Measurements from ENCODE around the gene ACTMAP. TPM values are rescaled to one million over a fixed set of nuclear protein-coding genes. Genes with fewer than 3 reads are reported as not detected.

The ACTMAP gene
- total RNA-seq, 2 experiments from 2014 or later = 3.9 to 5.7 TPM

- Mint-ChIP-seq H3K4me1 (ENCODE audit: low read depth) (peaks cover 49% of the 10 kb centered on the region), H3K9me3 (no peaks in the 10 kb centered on the region), H3K36me3 (ENCODE audit: low read depth) (peaks cover 90% of the 10 kb centered on the region), H3K27ac (peak overlapping the region; percentile 10), H3K4me3 (no peak overlapping the region), H3K27me3 (no peaks in the 10 kb centered on the region)
- ATAC-seq (ENCODE audit: poor library complexity) = no peak
- Histone ChIP-seq H3K4me3 (ENCODE audit: low read length) (no peak overlapping the region), H3K36me3 (ENCODE audit: insufficient read depth, low read length) (peaks cover 90% of the 10 kb centered on the region), H3K4me1 (ENCODE audit: insufficient read depth, low read length) (peaks cover 51% of the 10 kb centered on the region), H3K27ac (ENCODE audit: low read depth in 1 of 2, low read length in 2 of 2) (no peak overlapping the region), H3K9me3 (ENCODE audit: control insufficient read depth in 1 of 2, insufficient read depth in 1 of 2, low read length in 2 of 2) (no peaks in the 10 kb centered on the region), H3K27me3 (ENCODE audit: control insufficient read depth in 1 of 2, insufficient read depth in 2 of 2, low read length in 2 of 2) (no peaks in the 10 kb centered on the region)
- intact Hi-C loops (cut with DNase I, micrococcal nuclease) = loop anchor here in 1 of 2 experiments (10.0 kb wide), 1 partner anchor 295 kb away; the partner anchor contains the start of genes BLVRB and SPTBN4
- ChIA-PET POLR2A (interaction anchor here (1.6 kb wide), 1 partner anchor 18 kb away, joined by 4 read pairs; the partner anchor contains the start of gene RAB4B), CTCF (no interaction called here)
- TF ChIP-seq CTCF (IDR thresholded peaks at IDR 0.05) = no peak
- no peak for DNase-seq
These were observed 9.1 kb upstream of the ACTMAP start for GRCh38 chr19:40759352-40759751.

GRCh38 chr19:40758491-40758890, 8.2 kb upstream of the ACTMAP start:
- Mint-ChIP-seq H3K27ac (no peak overlapping the region), H3K4me1 (ENCODE audit: low read depth) (peaks cover 44% of the 10 kb centered on the region), H3K9me3 (no peaks in the 10 kb centered on the region), H3K36me3 (ENCODE audit: low read depth) (peaks cover 85% of the 10 kb centered on the region), H3K4me3 (peak overlapping the region; percentile 13), H3K27me3 (no peaks in the 10 kb centered on the region)
- DNase-seq (no peak), ATAC-seq (ENCODE audit: poor library complexity) (no peak)
- Histone ChIP-seq H3K4me1 (ENCODE audit: insufficient read depth, low read length) (peaks cover 58% of the 10 kb centered on the region), H3K36me3 (ENCODE audit: insufficient read depth, low read length) (peaks cover 84% of the 10 kb centered on the region), H3K27ac (ENCODE audit: low read depth in 1 of 2, low read length in 2 of 2) (no peak overlapping the region), H3K9me3 (ENCODE audit: control insufficient read depth in 1 of 2, insufficient read depth in 1 of 2, low read length in 2 of 2) (no peaks in the 10 kb centered on the region), H3K27me3 (ENCODE audit: control insufficient read depth in 1 of 2, insufficient read depth in 2 of 2, low read length in 2 of 2) (no peaks in the 10 kb centered on the region), H3K4me3 (ENCODE audit: low read length) (no peak overlapping the region)
- no peak for TF ChIP-seq CTCF (IDR thresholded peaks at IDR 0.05)
- CTCF ChIA-PET = no interaction called here
- POLR2A ChIA-PET = interaction anchor here (0.8 to 4.5 kb wide), 3 partner anchors 19 to 47 kb away, joined by 3 to 22 read pairs (median 4); partner anchors contain the start of genes EGLN2 and RAB4B
- intact Hi-C loops (cut with DNase I, micrococcal nuclease) = loop anchor here in 1 of 2 experiments (10.0 kb wide), 1 partner anchor 294 kb away; the partner anchor contains the start of genes BLVRB and SPTBN4

- H3K9me3 ChIP-seq (ENCODE audit: control insufficient read depth in 1 of 2, insufficient read depth in 1 of 2, low read length in 2 of 2) = no peaks in the 10 kb centered on the region
- Mint-ChIP-seq H3K36me3 (ENCODE audit: low read depth) (peaks cover 77% of the 10 kb centered on the region), H3K4me3 (peak overlapping the region; percentile 70), H3K4me1 (ENCODE audit: low read depth) (peaks cover 47% of the 10 kb centered on the region), H3K27me3 (no peaks in the 10 kb centered on the region), H3K27ac (peak overlapping the region; percentile 86), H3K9me3 (no peaks in the 10 kb centered on the region)
- H3K4me3 ChIP-seq (ENCODE audit: low read length) = no peak overlapping the region
- ChIA-PET CTCF (interaction anchor here (0.9 to 2.9 kb wide), 2 partner anchors 50 to 122 kb away, joined by 4 to 11 read pairs; no protein-coding TSS in a partner anchor), POLR2A (interaction anchor here (1.1 to 4.5 kb wide), 4 partner anchors 9 to 42 kb away, joined by 3 to 22 read pairs (median 4); partner anchors contain the start of genes EGLN2 and RAB4B)
- ATAC-seq (ENCODE audit: poor library complexity) = peak; percentile 16
- peak in 2 of 14 experiments; percentile 43 to 50 for DNase-seq
- peaks cover 62% of the 10 kb centered on the region for H3K4me1 ChIP-seq (ENCODE audit: insufficient read depth, low read length)
- peaks cover 65% of the 10 kb centered on the region for H3K36me3 ChIP-seq (ENCODE audit: insufficient read depth, low read length)
- TF ChIP-seq CTCF (IDR thresholded peaks at IDR 0.05) = no peak
- no peaks in the 10 kb centered on the region for H3K27me3 ChIP-seq (ENCODE audit: control insufficient read depth in 1 of 2, insufficient read depth in 2 of 2, low read length in 2 of 2)
- H3K27ac ChIP-seq (ENCODE audit: low read depth in 1 of 2, low read length in 2 of 2) = no peak overlapping the region
- intact Hi-C loops (cut with DNase I, micrococcal nuclease) = loop anchor here in 1 of 2 experiments (10.0 kb wide), 1 partner anchor 292 kb away; the partner anchor contains the start of genes BLVRB and SPTBN4
These were observed 6.3 kb upstream of the ACTMAP start for GRCh38 chr19:40756502-40757110.
